CD14-positive monocyte (primary cell): Measurements from ENCODE around the gene ACTBL2. TPM values are rescaled to one million over a fixed set of nuclear protein-coding genes. Genes with fewer than 3 reads are reported as not detected.

Experiments used
- DNase-seq, 3 donors: peaks; one replicate each; pipeline ENCODE4 v3.0.0-alpha.2; 2011 to 2022
- H2AFZ ChIP-seq: 2 replicates; pipeline ENCODE4 v1.6.0; 2012; ENCODE audit warnings: mild to moderate bottlenecking, low read depth, low read length, inconsistent platforms; ENCODE audit not compliant: insufficient read depth, poor library complexity, severe bottlenecking
- H3K27ac ChIP-seq, 2 donors: 1 replicate in 1 of 2; 2 replicates in 1 of 2; pipeline ENCODE4 v1.5.1; 2012 to 2013; ENCODE audit warnings: low read length in 2 of 2, control low read depth in 1 of 2, inconsistent platforms in 1 of 2, low read depth in 1 of 2, mild to moderate bottlenecking in 1 of 2
- H3K27me3 ChIP-seq, 2 donors: one replicate each; pipeline versions ENCODE4 v1.6.0 to v1.6.1; 2011 to 2013; ENCODE audit warnings: low read length in 2 of 2; ENCODE audit not compliant: control insufficient read depth in 2 of 2, insufficient read depth in 2 of 2
- H3K36me3 ChIP-seq, 2 donors: replicated peaks in 1 of 2; 1 replicate in 1 of 2; 2 replicates in 1 of 2; pipeline versions ENCODE4 v1.5.1 to v1.6.1; 2012 to 2013; ENCODE audit warnings: low read length in 2 of 2, control low read depth in 1 of 2, inconsistent platforms in 1 of 2, mild to moderate bottlenecking in 1 of 2; ENCODE audit not compliant: insufficient read depth in 2 of 2, control insufficient read depth in 1 of 2
- H3K4me1 ChIP-seq, 2 donors: 1 replicate in 1 of 2; 2 replicates in 1 of 2; pipeline versions ENCODE4 v1.5.1 to v1.6.1; 2012 to 2013; ENCODE audit warnings: low read length in 2 of 2, control low read depth in 1 of 2, inconsistent platforms in 1 of 2, mild to moderate bottlenecking in 1 of 2, moderate library complexity in 1 of 2; ENCODE audit not compliant: insufficient read depth in 2 of 2, control insufficient read depth in 1 of 2
- H3K4me2 ChIP-seq: replicated peaks from 2 replicates; pipeline ENCODE3; 2012; ENCODE audit warnings: low read length, moderate library complexity, mild to moderate bottlenecking; ENCODE audit not compliant: poor library complexity, severe bottlenecking; ENCODE audit errors: extremely low read depth
- H3K4me3 ChIP-seq, 3 experiments: fragments of 200-600 bp in 1 of 3; sonication (generic) in 1 of 3; replicated peaks in 1 of 3; 1 replicate in 2 of 3; 2 replicates in 1 of 3; pipeline ENCODE4 v1.5.1; 2011 to 2013; ENCODE audit warnings: low read length in 3 of 3, mild to moderate bottlenecking in 3 of 3, control low read depth in 2 of 3, low read depth in 2 of 3, inconsistent platforms in 1 of 3, moderate library complexity in 1 of 3
- H3K79me2 ChIP-seq: 2 replicates; pipeline ENCODE4 v1.6.0; 2012; ENCODE audit warnings: mild to moderate bottlenecking, control low read depth, inconsistent platforms, low read length, moderate library complexity; ENCODE audit not compliant: insufficient read depth
- H3K9ac ChIP-seq: 2 replicates; pipeline ENCODE4 v1.6.0; 2017; ENCODE audit warnings: low read length, mild to moderate bottlenecking; ENCODE audit not compliant: insufficient read depth, poor library complexity, severe bottlenecking
- H3K9me3 ChIP-seq, 2 donors: replicated peaks in 1 of 2; 1 replicate in 1 of 2; 2 replicates in 1 of 2; pipeline versions ENCODE4 v1.5.1 to v1.6.1; 2012 to 2013; ENCODE audit warnings: low read length in 2 of 2, control low read depth in 1 of 2; ENCODE audit not compliant: control insufficient read depth in 1 of 2, insufficient read depth in 1 of 2
- H4K20me1 ChIP-seq: 2 replicates; pipeline ENCODE4 v1.6.0; 2012; ENCODE audit warnings: mild to moderate bottlenecking, low read length, control low read depth, moderate library complexity; ENCODE audit not compliant: insufficient read depth
- H3K27ac Mint-ChIP-seq, 7 donors: one replicate each; pipeline ENCODE4 v1.8.0; 2020; ENCODE audit warnings: mild to moderate bottlenecking in 7 of 7, mixed read lengths in 7 of 7, moderate library complexity in 6 of 7, inconsistent platforms in 2 of 7
- H3K27me3 Mint-ChIP-seq, 3 donors: one replicate each; pipeline ENCODE4 v1.8.0; 2021 to 2022; ENCODE audit warnings: low read depth in 3 of 3, mild to moderate bottlenecking in 3 of 3, mixed read lengths in 3 of 3, moderate library complexity in 3 of 3, inconsistent platforms in 1 of 3
- H3K36me3 Mint-ChIP-seq, 2 donors: one replicate each; pipeline ENCODE4 v1.8.0; 2020; ENCODE audit warnings: mixed read lengths in 2 of 2, inconsistent platforms in 1 of 2, mild to moderate bottlenecking in 1 of 2
- H3K4me1 Mint-ChIP-seq: one replicate; pipeline ENCODE4 v1.8.0; 2020; ENCODE audit warnings: mild to moderate bottlenecking, mixed read lengths
- H3K4me3 Mint-ChIP-seq, 2 donors: one replicate each; pipeline ENCODE4 v1.8.0; 2020; ENCODE audit warnings: mild to moderate bottlenecking in 2 of 2, mixed read lengths in 2 of 2, moderate library complexity in 1 of 2
- H3K9me3 Mint-ChIP-seq, 7 donors: one replicate each; pipeline ENCODE4 v1.8.0; 2020 to 2022; ENCODE audit warnings: mixed read lengths in 7 of 7, mild to moderate bottlenecking in 6 of 7, moderate library complexity in 6 of 7, inconsistent platforms in 2 of 7
- WGBS: methylation state at CpG from one replicate; pipeline ENCODE4 v1.1.5; 2013; ENCODE audit warnings: missing lambda C conversion rate; ENCODE audit not compliant: insufficient coverage; 5-methylcytosine and 5-hydroxymethylcytosine counted together
- intact Hi-C, 2 donors: fragments of 100-400 bp; cut with micrococcal nuclease; formaldehyde crosslinking; loops; one replicate each; pipeline versions ENCODE4 v1.15.0 to v1.15.1; 2023
- polyA plus RNA-seq, 3 donors: library from polyadenylated mRNA; depleted of rRNA in 1 of 3; unstranded in 2 of 3; stranded (reverse) in 1 of 3; fragments of 300-500 nt in 2 of 3; fragments of >200 nt in 1 of 3; fragmentation: Illumina TruSeq in 2 of 3; gene quantifications; 1 replicate in 2 of 3; 2 replicates in 1 of 3; pipeline ENCODE4 v1.2.3, GENCODE V29; 2012 to 2021
- TF ChIP-seq, protein P1 (sequence below): fragments of 200-600 bp; IDR thresholded peaks from one replicate; pipeline ENCODE4 v1.8.0; 2022; ENCODE audit warnings: antibody characterized with exemption, mild to moderate bottlenecking

Gene ACTBL2
- polyA plus RNA-seq, 3 donors, result not detected

DNA sequence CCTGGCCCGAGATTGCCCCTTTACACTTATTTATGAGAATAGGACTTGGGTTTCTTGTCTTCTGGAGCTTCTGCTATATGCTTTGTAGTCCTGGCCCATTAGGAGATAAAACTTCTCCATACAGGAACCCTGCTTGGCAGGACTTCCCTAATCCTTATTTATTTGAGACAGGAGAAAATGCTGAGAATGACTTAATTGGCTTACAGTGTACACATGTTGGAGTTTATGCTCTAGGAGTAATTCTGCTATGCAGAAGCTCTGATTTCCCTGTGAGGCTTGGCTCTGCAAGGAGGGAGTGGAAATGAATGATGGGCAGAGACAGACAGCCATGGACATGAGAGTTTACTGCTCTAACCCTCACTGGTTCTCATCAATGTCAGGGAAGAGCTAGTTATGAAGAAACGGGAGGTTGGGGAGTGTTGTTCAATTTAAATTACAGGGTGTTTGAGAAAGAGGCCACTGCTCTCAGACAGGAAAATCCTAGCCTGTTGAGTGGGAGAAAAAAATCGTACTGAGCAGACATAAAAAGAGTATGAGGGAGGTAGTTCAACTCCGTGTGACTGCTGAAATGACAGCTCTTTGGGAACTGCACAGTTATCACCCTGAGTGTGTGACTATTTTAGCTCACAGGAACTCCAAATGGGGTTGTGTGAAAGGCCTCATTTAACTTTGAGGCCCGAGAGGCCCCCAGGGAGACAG is 37.5 kb downstream of the ACTBL2 start:
- TF ChIP-seq, protein P1, sequence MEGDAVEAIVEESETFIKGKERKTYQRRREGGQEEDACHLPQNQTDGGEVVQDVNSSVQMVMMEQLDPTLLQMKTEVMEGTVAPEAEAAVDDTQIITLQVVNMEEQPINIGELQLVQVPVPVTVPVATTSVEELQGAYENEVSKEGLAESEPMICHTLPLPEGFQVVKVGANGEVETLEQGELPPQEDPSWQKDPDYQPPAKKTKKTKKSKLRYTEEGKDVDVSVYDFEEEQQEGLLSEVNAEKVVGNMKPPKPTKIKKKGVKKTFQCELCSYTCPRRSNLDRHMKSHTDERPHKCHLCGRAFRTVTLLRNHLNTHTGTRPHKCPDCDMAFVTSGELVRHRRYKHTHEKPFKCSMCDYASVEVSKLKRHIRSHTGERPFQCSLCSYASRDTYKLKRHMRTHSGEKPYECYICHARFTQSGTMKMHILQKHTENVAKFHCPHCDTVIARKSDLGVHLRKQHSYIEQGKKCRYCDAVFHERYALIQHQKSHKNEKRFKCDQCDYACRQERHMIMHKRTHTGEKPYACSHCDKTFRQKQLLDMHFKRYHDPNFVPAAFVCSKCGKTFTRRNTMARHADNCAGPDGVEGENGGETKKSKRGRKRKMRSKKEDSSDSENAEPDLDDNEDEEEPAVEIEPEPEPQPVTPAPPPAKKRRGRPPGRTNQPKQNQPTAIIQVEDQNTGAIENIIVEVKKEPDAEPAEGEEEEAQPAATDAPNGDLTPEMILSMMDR, result no peak
- no peaks in the 10 kb centered on the region for H3K79me2 ChIP-seq
- no peak overlapping the region for H3K27ac ChIP-seq
- no peaks in the 10 kb centered on the region for H3K36me3 ChIP-seq
- no peak overlapping the region for H2AFZ ChIP-seq
- no peak overlapping the region for H3K4me2 ChIP-seq
- no peak overlapping the region for H3K4me3 ChIP-seq
- DNase-seq, result no peak
- H3K27me3 ChIP-seq, result no peaks in the 10 kb centered on the region
- intact Hi-C loops, result no loop called here
- no peaks in the 10 kb centered on the region for H3K9me3 ChIP-seq
- H4K20me1 ChIP-seq, result no peaks in the 10 kb centered on the region
- Mint-ChIP-seq H3K36me3 (no peaks in the 10 kb centered on the region), H3K27me3 (peaks cover 0 to 7% (median 0%) of the 10 kb centered on the region in 3 donors), H3K4me3 (no peak overlapping the region), H3K27ac (no peak overlapping the region), H3K4me1 (no peaks in the 10 kb centered on the region), H3K9me3 (peaks cover 0 to 3% (median 2%) of the 10 kb centered on the region in 7 donors)
- 63% methylated on average over 3 of the region's 5 CpGs for WGBS
- H3K4me1 ChIP-seq, result no peaks in the 10 kb centered on the region
- no peak overlapping the region for H3K9ac ChIP-seq

DNA sequence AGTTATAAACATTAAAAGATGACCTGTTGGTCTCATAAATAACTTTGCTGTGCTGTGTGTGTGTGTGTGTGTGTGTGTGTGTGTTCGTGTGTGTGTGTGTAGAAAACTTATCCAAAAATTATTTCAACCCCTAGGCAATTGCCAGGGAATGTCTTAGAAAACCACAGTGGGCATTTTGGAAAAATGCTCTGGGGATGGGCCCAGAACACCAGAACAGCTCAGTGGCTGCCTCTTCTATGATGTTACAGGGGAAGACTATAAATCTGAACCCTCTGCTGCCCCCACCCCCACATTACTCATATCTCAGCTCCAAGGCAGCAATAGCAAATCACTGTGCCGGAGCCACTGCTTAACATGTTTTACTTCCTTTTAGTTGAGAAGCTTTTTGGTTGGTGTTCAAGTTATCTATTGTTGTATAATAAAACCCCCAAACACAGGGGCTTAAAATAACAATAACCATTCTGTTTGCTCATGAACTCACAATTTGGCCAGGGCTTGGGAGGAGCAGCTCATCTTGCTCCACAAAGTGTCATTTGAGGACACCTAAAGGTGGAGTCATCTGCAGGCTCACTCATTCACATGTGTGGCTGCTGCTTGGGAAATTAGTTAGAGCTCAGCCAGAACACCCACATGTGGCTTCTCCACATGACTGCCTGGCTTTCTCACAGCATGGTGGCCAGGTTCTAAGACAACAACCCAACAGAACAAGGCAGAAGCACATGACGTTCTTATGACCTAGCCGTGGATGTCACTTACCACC is 40.4 kb downstream of the ACTBL2 start:
- no peak overlapping the region for H3K27ac Mint-ChIP-seq
- TF ChIP-seq, protein P1, result no peak
- H3K27me3 Mint-ChIP-seq, result peaks cover 0 to 7% (median 1%) of the 10 kb centered on the region in 3 donors
- H3K4me1 Mint-ChIP-seq, result no peaks in the 10 kb centered on the region
- H3K9ac ChIP-seq, result no peak overlapping the region
- H3K4me2 ChIP-seq, result no peak overlapping the region
- H3K36me3 ChIP-seq, result no peaks in the 10 kb centered on the region
- H3K36me3 Mint-ChIP-seq, result no peaks in the 10 kb centered on the region
- DNase-seq, result no peak
- H3K79me2 ChIP-seq, result no peaks in the 10 kb centered on the region
- no peak overlapping the region for H3K4me3 ChIP-seq
- no peak overlapping the region for H3K27ac ChIP-seq
- no peaks in the 10 kb centered on the region for H3K27me3 ChIP-seq
- intact Hi-C loops, result no loop called here
- H4K20me1 ChIP-seq, result no peaks in the 10 kb centered on the region
- no peaks in the 10 kb centered on the region for H3K4me1 ChIP-seq
- H3K9me3 ChIP-seq, result no peaks in the 10 kb centered on the region
- no peak overlapping the region for H2AFZ ChIP-seq
- peaks cover 0 to 6% (median 0%) of the 10 kb centered on the region in 7 donors for H3K9me3 Mint-ChIP-seq
- H3K4me3 Mint-ChIP-seq, result no peak overlapping the region
- no CpG with 5 or more reads among the region's 4 CpGs for WGBS
